ENCODE measurements around the gene LRMDA. TPM values are rescaled to one million over a fixed set of nuclear protein-coding genes. Genes with fewer than 3 reads are reported as not detected.

LRMDA gene
- total and polyA plus RNA-seq, 2 of the 8 experiments (the other 6 are each of a cell fraction or from before 2014, with no cell fraction given), result 0.86 to 2.8 TPM

DNA sequence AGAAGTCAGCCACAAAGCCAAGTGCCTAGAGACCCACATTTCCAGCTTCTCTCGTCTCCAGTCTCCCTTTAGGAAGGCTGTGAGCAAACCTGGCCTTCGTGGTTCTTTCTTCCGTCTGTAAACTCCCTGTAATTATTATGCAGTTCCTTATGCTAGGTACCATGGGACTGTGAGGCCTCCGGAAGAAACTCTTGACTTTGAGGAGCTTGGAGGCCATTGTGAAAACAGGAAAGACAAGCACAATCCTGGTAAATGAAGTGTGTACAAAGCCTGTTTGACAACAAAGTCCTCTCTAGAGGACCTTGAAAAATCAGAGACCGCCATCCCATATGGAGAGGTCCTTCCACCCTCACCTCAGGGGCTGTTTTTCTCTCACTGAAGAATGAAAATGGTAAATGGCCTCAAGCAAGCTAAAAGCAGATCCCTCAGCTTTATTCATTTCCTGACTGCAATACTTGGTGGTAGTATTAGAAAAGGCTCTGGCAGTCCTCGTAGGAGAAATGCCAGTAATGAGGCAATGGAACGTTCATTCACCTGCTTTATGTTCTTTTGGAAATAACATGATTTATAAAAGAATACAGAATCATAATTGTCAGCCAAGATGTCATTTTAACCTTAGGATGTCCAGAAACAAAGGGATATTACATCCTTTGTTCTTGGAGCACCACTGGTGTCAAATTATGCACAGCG, 926.4 kb downstream of the LRMDA start:
- no peak for FAIRE-seq
- WGBS, 2 experiments (ENCODE audit: extremely low coverage in 1 of 2, insufficient coverage in 1 of 2, insufficient read length in 1 of 2, insufficient replicate concordance in 2 of 2, low coverage in 1 of 2, low lambda C conversion rate in 2 of 2, missing lambda C conversion rate in 1 of 2), result 92% methylated on average over 8 of the region's 8 CpGs; no CpG with 5 or more reads in 1 of the 2 experiments
- TF ChIP-seq CTBP2 (IDR thresholded peaks at IDR 0.05; ENCODE audit: borderline replicate concordance, insufficient read depth, insufficient read length, low read length) (no peak), SUZ12 (IDR thresholded peaks at IDR 0.05; ENCODE audit: low read length) (no peak), FOSL1 (IDR thresholded peaks at IDR 0.05; ENCODE audit: insufficient read depth, low read depth, low read length) (no peak), RAD21 (IDR thresholded peaks at IDR 0.05 in 1 of 2, conservative IDR thresholded peaks at IDR 0.05 in 1 of 2; ENCODE audit: low read depth in 2 of 2, low read length in 2 of 2) (no peak)

More for the DNA sequence above, 926.4 kb downstream of the LRMDA start:
- 0 out of 7 replicates have a peak, but pooled peaks cover 0 to 3% (median 0%) of the 10 kb centered on the region in 4 experiments for H3K4me1 ChIP-seq (replicated peaks in 1 of 4; ENCODE audit: control insufficient read depth in 3 of 4, insufficient read depth in 4 of 4, low read length in 3 of 4)
- no peak overlapping the region for H2AK5ac ChIP-seq (ENCODE audit: low read depth, low read length)
- no peak overlapping the region for H3K14ac ChIP-seq (ENCODE audit: insufficient read length)
- no peak overlapping the region for H4K91ac ChIP-seq (replicated peaks; ENCODE audit: insufficient read length, low read length)
- no peaks in the 10 kb centered on the region for H3K79me1 ChIP-seq (ENCODE audit: low read depth, low read length)
- no peak overlapping the region for H3K56ac ChIP-seq (replicated peaks; ENCODE audit: insufficient read length, low read depth, low read length)
- no peak overlapping the region for H3K27ac ChIP-seq (ENCODE audit: low read depth, low read length)
- H3K4me2 ChIP-seq (ENCODE audit: insufficient read depth in 1 of 2, low read depth in 2 of 2, low read length in 2 of 2), result no peak overlapping the region
- 0 out of 2 replicates have a peak overlapping the region, but pooled peaks have one; percentile 11 for H2AFZ ChIP-seq (ENCODE audit: low read length)
- H3K4me3 ChIP-seq (ENCODE audit: extremely low read depth in 1 of 4, insufficient read depth in 2 of 4, low read depth in 3 of 4, low read length in 4 of 4), result no peak overlapping the region
- H3K18ac ChIP-seq (ENCODE audit: extremely low read depth, low read length), result no peak overlapping the region
- H2BK12ac ChIP-seq (ENCODE audit: low read depth, low read length), result no peak overlapping the region
- no peak overlapping the region for H4K8ac ChIP-seq (ENCODE audit: extremely low read depth, insufficient read depth, low read length)
- POLR2A ChIA-PET (ENCODE audit: partially characterized antibody), result no interaction called here
- H4K5ac ChIP-seq (ENCODE audit: insufficient read length, low read depth, low read length), result no peak overlapping the region
- no peak overlapping the region for H3K4ac ChIP-seq (replicated peaks; ENCODE audit: insufficient read length, low read depth, low read length)
- no peak overlapping the region for H3K9ac ChIP-seq (replicated peaks in 1 of 4; ENCODE audit: extremely low read depth in 1 of 4, low read depth in 3 of 4, low read length in 3 of 4)
- H3K9me3 ChIP-seq (ENCODE audit: insufficient read depth in 2 of 2, low read depth in 1 of 2, low read length in 1 of 2), result no peaks in the 10 kb centered on the region
- H3K23ac ChIP-seq (ENCODE audit: insufficient read length), result no peak overlapping the region
- H2BK120ac ChIP-seq (replicated peaks; ENCODE audit: low read depth, low read length), result no peak overlapping the region
- H2BK5ac ChIP-seq (ENCODE audit: low read depth, low read length), result no peak overlapping the region
- H3K36me3 ChIP-seq (ENCODE audit: control insufficient read depth in 2 of 4, insufficient read depth in 4 of 4, low read length in 3 of 4), result no peaks in the 10 kb centered on the region
- no peaks in the 10 kb centered on the region for H4K20me1 ChIP-seq (replicated peaks in 1 of 2; ENCODE audit: control insufficient read depth in 1 of 2, insufficient read depth in 2 of 2, low read length in 2 of 2)
- H3K27me3 ChIP-seq (replicated peaks in 1 of 4; ENCODE audit: control insufficient read depth in 3 of 4, extremely low read depth in 1 of 4, insufficient read depth in 3 of 4, low read length in 3 of 4), result no peaks in the 10 kb centered on the region; a peak in 1 of 7 replicates
- no peak overlapping the region for H2BK15ac ChIP-seq (ENCODE audit: low read length)
- peaks cover 2% of the 10 kb centered on the region; the same call in 1 of the 2 replicates for H3K23me2 ChIP-seq (ENCODE audit: low read depth, low read length)
- no peak for DNase-seq (ENCODE audit: low read depth in 1 of 2, low spot score in 2 of 2)
- no peak overlapping the region for H2BK20ac ChIP-seq (ENCODE audit: low read length)
- CTCF ChIA-PET (ENCODE audit: partially characterized antibody), result interaction anchor here (0.6 kb wide), 1 partner anchor 1010 kb away, joined by 3 read pairs; no protein-coding TSS in a partner anchor
- H3K79me2 ChIP-seq (ENCODE audit: control insufficient read depth in 1 of 2, insufficient read depth in 2 of 2, low read length in 2 of 2), result no peaks in the 10 kb centered on the region
